Stimulated activated CD4-positive, alpha-beta T cell treated with anti-CD3 and anti-CD28 coated beads, Interleukin-15, amount 100 ng/mL, for 1 hour (primary cell): ENCODE results near the gene ADRA2B.
"Not testable (repeated sequence)": the region's sequence is repeated elsewhere in the genome, so short reads cannot be mapped to it uniquely, and the experiment has no call there.

ENCODE experiments used
- DNase-seq, 2 donors: peaks; one replicate each; pipeline ENCODE4 v3.0.0-alpha.2; 2020; ENCODE audit warnings: low read depth in 1 of 2, low spot score in 1 of 2

ADRA2B gene

DNA sequence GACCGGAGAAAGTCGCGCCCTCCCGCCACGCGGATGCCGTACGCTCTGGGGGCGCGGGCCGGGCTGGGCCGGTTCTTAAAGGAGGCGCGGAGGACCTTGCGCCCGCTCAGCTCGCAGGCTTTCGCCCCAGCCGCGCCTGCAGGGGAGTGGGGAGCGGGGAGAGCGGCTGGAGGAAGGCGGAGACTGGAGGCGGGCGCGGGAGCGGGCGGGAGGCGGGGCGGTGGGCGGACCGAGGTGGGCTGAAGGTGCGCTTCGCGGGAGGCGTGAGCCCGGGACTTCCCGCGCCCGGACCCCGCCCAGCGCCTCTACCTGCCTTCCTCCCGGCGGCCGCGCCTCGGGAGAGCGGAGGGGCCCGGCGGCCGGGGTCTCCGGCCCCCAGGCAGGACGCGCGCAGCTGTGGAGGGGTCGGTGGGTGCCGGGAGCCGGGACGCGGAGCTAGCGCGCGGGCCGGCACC lies at the start of gene ADRA2B:
ADRA2B (minus strand) TSS at position 148 of the 455 bp plus-strand sequence. CDS start 422 bp downstream, outside the sequence.
- DNase-seq, result peak; percentile 53 to 75

DNA sequence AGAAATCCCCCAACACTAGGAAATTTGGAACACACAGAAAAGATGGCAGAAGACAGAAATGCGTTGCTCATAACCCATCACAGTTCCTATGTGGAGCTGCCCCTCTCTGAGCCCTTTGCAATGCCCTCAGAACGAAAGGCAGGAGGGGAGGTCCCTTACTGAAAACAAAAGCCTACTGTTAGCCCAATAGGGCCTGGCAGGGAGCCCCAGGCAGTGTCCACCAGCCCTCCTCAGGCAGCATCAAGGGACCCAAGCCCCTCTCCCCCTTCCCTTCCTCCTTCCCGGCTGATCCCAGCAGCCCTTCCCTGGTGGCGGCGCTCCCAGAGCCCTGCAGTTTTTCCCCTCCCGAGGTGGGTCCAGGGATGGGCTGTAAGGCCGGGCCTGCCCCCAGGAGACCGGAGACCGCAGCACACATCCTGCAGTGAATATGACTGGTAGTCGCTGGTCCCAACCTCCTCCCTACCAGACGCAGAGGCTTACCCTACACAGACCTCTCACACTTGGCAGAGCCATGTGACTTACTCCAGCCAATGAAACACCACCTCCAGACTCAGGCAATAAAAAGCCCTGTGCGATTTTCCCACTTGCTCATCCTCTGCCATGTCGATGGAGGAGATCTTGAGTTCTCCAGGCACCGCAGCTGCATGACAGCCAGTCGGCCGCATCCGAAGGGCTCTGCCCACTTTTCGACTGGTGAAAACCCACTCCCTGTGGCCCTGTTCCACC lies 48.3 kb upstream of the ADRA2B start:
- no peak for DNase-seq

DNA sequence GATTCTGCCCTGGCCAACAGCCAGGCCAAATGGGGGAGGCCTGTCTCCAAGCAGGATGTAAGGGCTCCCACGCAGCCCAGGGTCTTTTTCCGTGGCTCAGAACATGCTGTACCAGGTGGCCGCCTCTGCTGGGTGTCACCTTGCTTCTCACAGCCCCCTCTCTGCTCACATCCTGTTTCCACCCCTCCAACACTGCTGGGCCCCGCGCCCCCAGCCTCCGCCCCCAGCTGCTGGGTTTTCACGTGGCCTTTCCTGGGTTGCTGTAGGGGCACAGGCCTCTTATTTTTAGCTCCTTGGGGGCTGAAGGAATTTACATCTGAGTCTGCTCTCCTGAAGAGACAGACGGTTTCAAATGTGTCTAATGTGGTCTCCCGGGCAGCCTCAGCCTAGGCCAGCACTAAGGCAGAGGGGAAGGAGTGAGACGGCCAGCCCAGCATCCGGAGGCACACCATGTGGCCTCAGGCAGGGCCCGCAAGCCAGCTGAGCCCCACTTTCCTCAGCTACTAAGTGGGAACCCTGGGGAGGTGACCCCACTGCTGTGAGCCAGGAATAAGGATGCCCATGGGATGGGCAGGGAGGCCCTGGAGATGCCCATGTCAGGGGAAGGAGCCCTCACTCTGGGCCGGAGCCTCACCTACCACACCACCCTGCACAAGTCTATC lies 47.5 kb upstream of the ADRA2B start:
- peak in 1 of 2 donors; percentile 76 for DNase-seq

DNA sequence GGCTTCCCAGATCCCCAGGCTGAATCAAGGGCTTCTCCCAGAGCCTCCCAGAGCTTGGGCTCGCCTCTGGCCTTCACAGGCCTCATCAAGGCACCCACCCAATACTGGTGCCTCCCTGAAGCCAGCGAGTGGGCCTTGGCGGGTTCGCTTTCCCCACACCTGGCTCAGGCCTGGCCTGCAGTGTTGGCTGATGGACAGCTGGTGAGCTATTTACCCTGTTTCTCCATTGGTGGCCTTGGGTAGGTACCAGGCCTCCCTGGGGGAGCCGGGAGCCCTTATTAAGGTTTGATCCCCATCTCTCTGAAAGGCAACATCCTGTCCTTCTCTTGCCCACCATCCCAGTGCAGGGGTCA lies 47.0 kb upstream of the ADRA2B start:
- no peak for DNase-seq

DNA sequence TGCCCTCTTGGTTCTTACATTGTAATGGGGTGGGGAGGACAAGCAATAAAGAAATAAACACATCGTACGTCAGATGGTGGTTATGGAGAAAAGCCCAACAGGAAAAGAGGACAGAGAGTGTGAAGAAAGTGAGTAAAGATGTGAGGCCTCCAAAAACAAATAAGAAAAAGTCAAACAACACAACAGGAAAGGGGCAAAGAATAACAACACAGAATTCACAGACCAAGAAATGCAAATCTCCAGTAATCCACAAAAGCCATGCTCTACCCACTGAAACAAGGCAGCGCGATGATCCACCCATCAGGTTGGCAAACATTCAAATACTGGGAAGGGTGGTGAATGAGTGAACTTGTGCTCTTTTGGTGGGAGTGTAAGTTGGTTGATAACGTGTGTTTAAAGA lies 45.5 kb upstream of the ADRA2B start:
- DNase-seq, result no peak

DNA sequence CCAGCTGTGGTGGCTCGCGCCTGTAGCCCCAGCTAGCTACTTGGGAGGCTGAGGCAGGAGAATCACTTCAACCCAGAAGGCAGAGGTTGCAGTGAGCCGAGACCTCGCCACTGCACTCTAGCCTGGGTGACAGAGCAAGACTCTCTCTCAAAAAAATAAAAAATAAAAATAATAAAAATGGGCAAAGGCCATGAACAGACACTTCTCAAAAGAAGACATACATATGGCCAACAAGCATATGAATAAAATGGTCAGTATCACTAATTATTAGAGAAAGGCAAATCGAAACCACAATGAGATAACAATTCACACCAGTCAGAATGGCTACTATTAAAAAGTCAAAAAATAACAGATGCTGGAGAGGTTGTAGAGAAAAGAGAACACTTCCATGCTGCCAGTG lies 44.0 kb upstream of the ADRA2B start:
- DNase-seq, result not testable (repeated sequence)

DNA sequence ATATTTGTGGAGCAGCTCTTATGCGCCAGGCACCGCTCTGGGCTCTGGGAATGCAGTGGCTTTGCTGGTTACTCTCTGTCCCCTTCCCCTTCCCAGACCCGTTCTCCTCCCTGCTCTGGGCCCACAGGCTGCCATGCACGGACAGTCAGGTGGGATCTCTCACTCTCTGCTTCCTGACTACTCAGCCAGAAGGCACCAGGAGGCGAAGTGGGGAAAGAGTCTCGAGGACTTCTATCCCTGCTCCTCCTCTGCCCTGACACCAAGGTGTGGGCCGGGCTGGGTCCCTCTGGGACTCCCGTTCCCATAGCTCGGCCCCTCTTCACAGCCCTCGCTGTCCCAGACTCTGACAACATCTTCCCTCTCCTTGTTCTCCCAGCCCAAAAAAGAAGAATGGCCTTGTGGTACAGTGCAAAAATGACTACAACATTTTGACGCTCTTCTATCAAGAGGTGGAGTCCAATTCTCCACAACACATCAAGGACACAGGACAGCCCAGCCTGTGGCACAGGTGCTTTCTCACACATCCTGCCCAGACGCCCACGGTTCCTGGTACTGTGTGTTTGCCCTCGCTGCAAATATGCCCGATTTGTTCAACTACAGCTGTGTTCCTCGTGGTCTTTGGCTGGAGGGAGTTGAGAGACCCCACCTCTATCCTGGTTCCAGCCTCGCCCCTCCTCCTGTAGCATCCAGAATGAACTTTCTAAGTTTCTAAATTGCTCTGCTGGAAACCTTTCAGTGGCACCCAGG lies 42.9 kb upstream of the ADRA2B start:
- no peak for DNase-seq

DNA sequence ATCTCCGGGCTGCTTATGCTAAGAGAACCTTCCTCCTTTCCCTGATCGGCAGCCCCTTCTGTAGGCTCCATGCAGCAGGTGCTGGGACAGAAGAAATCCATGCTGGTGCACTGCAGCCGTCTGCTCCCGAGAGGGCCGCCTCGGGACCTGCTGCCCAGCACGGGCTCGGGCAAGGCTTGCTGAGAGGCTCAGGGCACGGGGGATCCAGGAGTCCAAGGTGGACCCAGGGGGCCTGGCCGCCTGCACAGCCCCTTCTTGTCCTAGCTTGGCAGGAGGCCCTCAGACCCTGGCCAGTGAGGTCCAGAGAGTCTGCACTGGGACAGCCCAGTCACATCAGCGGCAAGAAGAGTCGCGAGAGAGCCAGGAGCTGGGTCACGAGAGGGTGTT lies 42.2 kb upstream of the ADRA2B start:
- DNase-seq, result no peak

DNA sequence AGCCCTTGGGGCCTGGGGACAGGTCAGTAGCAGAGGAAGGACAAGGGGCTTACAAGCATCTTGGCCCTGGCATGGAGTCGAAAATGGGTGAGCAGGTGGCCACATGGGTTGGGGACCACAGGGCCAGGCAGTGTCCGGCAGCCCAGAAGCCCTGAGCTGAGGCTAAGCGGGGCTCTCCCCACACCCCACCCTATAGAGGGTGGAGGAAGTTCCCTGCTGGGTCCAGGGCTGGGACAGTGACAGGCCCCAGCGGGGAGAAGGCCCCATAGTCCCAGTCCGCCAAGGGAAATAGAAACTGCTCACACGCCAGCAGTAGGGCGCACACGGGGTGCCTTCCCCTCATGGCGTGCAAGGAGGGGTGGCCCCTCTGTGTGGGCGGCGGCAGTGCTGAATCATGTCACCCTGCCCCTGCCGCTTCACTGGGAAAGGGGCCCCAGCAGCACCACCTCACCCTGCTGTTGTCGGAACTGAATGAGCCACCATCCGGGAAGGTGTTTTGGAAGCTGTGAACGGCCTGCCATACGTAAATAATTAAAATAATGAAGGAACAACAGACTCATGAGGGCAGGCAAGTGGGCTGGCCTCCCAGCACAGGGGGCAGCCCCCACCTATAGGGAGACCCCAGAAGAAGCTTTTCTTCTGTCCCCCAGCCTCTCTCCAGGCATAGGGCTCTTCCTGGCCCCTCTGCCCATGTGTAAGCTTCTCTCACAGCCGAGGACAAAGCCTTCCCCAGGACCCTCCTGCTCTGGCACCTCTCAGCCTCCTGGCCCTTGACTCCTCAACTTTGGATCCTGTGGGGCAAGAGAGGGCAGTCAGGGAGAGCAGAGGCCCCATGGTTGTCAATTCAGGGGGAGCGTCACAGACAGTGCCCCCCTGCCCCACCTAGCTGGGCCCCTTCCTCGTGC lies 41.5 kb upstream of the ADRA2B start:
- peak; percentile 65 to 92 for DNase-seq

DNA sequence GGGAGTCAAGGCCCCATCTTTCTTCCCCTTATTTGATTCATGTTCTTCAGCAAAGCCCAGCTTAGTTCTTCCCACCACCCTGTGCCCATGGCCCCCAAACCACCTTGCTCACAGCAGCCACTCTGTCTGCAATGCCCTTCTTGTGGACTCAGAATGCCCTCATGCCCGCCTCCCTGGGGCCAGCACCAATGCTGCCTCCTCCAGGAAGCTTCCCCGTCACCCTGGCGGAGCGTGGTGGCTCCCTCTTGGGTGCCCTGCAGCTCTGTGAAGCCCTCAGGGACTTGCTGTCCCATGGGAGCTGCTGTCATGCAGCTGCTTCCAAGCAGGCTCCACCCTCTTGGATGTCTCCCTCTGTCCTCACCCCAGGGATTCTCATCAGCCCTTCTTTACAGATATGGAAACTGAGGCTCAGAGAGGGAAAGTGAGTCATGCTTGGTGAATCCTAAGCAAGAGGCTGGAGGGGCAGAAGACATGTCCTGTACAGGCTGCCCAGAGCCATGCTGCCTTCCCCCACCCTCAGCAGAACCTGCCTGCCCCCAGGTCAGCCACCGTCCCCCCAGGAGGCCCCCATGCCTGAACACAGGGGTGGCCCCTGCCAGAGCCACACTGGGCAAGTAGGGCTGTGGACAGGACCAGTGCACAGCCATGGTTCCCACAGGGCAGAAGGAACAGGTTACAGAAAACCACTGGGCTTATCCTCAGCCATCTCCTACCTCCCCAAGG lies 40.7 kb upstream of the ADRA2B start:
- DNase-seq, result no peak

DNA sequence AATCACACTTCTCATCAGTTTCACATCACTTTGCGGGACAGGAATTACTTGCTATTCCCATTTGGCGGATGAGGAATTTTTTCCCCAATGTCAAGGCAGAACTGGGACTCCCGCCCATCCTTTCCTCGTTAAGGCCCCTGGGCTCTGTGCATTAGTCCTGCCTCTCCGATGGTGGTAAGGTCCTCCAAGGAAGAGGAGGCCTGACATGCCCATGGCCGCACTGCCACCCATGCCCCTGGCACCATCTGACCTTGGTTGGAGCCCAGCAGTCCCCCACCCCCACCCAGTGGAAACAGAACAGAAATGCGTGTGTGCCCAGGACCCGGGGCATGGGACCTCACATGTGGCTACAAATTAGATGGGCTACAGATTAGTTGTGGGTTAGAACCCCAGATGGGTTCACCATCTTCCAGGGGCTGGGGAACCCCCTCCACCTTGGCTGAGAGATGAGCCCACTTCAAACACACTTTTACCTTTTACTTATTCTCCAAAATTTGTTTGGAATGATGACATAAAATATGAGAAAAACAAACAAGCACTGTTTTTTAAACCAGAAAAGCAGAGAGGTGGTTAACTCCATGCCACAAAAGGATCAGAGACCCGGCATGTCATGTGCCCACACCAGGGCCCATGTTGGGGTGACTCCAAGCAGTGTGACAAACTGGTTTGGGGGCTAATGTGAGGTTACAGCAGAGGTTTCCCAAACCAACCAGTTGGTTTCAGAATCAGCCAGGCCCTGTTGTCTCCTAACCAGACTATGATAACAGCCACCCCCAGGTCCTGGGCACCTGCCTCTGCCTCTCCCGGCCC lies 39.8 kb upstream of the ADRA2B start:
- DNase-seq, result no peak

DNA sequence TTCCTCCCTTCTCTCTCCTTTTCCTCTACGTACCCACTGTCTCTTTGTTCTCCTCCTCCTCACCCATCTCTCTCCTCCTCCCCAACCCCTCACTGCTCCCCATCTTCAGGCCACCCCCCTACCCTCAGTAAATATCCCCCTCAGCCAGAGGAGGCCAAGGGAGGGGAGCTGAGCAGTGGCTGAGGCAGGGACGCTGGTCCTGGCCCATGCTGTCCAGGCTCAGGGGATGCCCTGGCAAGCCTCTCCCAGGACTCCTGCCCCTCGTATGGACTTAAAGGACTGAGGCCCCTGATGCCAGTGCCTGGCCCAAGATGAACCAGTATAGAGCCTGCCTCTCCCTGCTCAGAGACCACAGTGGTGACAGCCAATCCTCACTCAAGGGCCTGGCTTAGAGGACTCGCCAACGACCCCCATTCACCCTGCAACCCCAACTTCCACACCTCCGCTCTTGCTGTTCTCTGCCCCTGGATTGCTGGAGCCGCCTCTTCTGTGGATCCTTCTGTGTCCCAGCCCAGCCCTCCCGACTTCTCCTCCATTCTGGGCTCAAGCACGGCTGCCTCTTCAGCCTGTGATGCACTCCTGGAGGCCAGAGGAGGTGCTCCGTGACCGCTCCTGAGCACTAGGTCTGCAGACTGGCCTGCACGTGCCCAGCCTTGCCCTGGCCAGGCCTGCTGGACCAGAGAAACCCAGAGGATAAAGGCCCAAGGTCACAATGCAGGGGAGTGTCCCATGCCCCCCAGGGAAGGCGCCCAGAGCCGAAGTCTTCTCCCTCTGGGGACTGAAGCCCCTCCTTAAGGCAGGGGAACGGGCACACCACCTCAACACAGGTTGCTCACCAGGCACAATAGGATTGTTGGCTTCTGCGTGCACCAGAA lies 38.4 kb upstream of the ADRA2B start:
- no peak for DNase-seq

DNA sequence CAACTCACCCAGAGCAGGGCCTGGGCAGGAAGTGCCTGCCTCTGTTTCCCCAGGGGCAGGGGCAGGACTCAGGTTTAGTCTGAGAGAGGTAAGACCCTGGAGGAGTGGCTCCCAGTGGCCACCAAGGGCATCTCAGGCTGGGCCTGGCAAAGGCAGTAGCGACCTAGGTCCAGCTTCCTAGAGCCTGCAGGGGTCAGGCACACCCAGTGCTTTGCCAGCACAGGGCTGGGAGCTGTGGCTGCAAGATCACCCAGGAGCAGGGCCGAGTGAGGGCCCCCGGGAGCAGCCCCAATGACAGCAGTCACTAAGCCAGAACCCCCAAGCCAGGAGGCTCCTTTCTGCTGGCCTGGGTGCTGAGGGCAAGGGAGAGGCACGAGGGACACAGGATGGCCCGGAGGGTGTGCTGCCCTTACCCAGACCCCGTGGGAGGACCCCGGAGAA lies 37.6 kb upstream of the ADRA2B start:
- no peak for DNase-seq

DNA sequence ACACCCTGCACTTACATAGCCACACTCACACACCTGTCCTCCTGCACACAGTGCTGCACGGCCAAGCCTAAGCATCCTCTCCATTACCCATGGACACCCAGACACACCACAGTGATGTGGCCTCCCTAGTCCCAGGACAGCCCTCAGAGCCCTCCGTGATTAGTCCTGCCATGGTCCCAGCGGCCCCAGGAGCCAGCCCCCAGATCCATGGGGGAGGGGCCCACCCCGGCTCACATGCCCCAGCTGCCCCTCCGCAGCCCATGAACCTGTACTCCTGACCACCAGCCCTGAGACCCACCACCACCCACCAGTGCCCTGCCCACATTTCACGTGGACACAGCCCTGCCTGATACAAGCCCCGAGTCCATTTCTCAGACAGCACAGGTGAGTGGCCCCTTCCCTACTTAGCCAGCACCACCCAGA lies 36.9 kb upstream of the ADRA2B start:
- DNase-seq, result no peak

DNA sequence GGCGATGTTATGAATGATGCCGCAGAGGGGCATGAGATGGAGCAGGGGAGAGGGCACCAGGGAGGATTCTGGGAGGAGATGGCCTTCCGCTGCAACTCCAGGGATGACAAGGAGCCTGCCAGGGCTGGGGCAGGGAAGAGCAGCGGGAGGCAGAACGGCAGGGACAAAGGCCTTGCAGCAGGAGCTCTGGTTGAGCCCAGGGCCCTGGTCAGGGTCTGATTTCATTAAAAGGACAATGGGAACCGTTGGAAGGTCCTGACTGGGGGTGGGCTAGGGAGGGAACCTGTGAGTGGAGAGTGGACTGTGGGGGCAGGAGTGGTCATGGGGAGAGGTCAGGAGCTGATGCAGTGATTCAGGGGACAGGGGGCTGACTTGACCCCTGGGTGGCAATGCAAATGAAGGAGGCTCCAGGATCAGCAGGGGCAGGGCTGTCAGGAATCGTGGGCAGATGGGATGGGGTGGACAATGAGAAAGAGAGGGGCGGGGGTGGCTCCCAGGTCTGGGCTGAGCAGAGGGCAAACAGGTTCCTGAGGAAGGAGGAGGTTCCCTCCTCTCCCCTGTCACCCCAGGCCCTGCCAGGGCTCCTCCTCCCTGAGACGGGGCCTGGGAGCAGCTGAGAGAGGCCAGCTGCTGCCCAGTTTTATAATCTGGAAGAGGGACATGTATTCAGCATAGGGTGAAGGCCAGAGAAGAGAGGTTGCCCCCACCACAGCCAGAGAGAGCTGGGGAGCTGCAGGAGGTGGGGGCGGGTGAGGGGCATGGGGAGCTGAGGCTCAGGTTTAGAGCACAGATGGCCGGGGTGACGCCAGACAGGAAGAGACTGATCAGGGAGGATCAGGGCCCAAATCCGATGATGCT lies 36.2 kb upstream of the ADRA2B start:
- DNase-seq, result no peak

DNA sequence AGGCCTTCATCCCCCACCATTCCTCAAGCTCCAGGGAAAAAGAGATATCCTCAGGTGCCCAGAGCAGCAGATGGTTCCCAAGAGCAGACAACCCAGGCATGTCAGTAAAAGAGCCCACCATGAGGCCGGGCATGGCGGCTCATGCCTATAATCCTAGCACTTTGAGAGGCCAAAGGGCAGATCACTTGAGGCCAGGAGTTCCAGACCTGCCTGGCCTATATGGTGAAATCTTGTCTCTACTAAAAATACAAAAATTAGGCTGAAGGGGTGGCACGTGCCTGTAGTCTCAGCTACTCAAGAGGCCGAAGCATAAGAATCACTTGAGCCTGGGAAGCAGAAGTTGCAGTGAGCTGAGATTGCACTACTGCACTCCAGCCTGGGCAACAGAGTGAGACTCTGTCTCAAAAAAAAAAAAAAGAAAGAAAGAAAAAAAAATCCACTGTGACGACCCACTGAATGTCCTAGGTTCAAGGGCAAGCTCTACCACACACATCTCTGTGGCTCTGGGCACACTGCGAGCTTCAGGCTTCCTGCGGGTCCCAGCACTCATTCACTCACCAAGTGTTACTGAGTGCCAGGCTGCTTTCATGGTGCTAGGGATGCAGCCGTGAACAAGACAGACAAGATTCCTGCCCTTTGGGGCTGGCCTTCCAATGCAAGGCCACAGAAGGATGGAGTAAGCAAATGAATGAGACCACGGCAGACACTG lies 35.4 kb upstream of the ADRA2B start:
- no peak for DNase-seq
